Measurements from ENCODE around the gene TUBA1C. TPM values are rescaled to one million over a fixed set of nuclear protein-coding genes. Genes with fewer than 3 reads are reported as not detected.
A peak's percentile ranks its signal among the peaks of the same experiment; 100 is the strongest.
"Not testable (repeated sequence)": the region's sequence is repeated elsewhere in the genome, so short reads cannot be mapped to it uniquely, and the experiment has no call there.

The TUBA1C gene
- total RNA-seq, 1 donor from 2014 or later: 35.0 TPM

GRCh38 chr12:49264466-49264872, 413 bp upstream of the TUBA1C start:
- peak overlapping the region; percentile 90 for H3K27ac ChIP-seq (replicated peaks)
- intact Hi-C loops (cut with micrococcal nuclease): no loop called here
- H3K27me3 ChIP-seq (ENCODE audit: low read depth): no peaks in the 10 kb centered on the region
- H3K9me3 ChIP-seq (replicated peaks): no peaks in the 10 kb centered on the region
- TF ChIP-seq CTCF (IDR thresholded peaks at IDR 0.05; ENCODE audit: borderline replicate concordance): no peak
- H3K4me1 ChIP-seq: peaks cover 62% of the 10 kb centered on the region
- H3K36me3 ChIP-seq: peaks cover under 1% of the 10 kb centered on the region
- DNase-seq: no peak
- peak overlapping the region; percentile 73 for H3K4me3 ChIP-seq

GRCh38 chr12:49269191-49269590, 4.3 kb downstream of the TUBA1C start:
- intact Hi-C loops (cut with micrococcal nuclease); H3K27ac ChIP-seq (replicated peaks); H3K9me3 ChIP-seq (replicated peaks); DNase-seq; H3K4me3 ChIP-seq; H3K27me3 ChIP-seq (ENCODE audit: low read depth): not testable (repeated sequence)
- Histone ChIP-seq H3K36me3 (peaks cover 44% of the 10 kb centered on the region), H3K4me1 (peaks cover 49% of the 10 kb centered on the region)

GRCh38 chr12:49272790-49273725, 8.2 kb downstream of the TUBA1C start:
- peaks cover 44% of the 10 kb centered on the region for H3K36me3 ChIP-seq

GRCh38 chr12:49273726-49274395, 9.0 kb downstream of the TUBA1C start:
- Histone ChIP-seq H3K27ac (replicated peaks) (no peak overlapping the region), H3K27me3 (ENCODE audit: low read depth) (no peaks in the 10 kb centered on the region), H3K9me3 (replicated peaks) (no peaks in the 10 kb centered on the region), H3K4me3 (no peak overlapping the region), H3K36me3 (peaks cover 44% of the 10 kb centered on the region), H3K4me1 (peaks cover 15% of the 10 kb centered on the region)
- TF ChIP-seq CTCF (IDR thresholded peaks at IDR 0.05; ENCODE audit: borderline replicate concordance): no peak
- DNase-seq: no peak
- intact Hi-C loops (cut with micrococcal nuclease): no loop called here

More at GRCh38 chr12:49272790-49273725, 8.2 kb downstream of the TUBA1C start:
- no peak for DNase-seq
- no peaks in the 10 kb centered on the region for H3K9me3 ChIP-seq (replicated peaks)
- H3K4me3 ChIP-seq: no peak overlapping the region
- H3K27me3 ChIP-seq (ENCODE audit: low read depth): no peaks in the 10 kb centered on the region
- TF ChIP-seq CTCF (IDR thresholded peaks at IDR 0.05; ENCODE audit: borderline replicate concordance): no peak
- peaks cover 23% of the 10 kb centered on the region for H3K4me1 ChIP-seq
- H3K27ac ChIP-seq (replicated peaks): no peak overlapping the region
- intact Hi-C loops (cut with micrococcal nuclease): no loop called here

- intact Hi-C loops (cut with micrococcal nuclease): no loop called here
- Histone ChIP-seq H3K9me3 (replicated peaks) (no peaks in the 10 kb centered on the region), H3K27ac (replicated peaks) (no peak overlapping the region), H3K4me3 (no peak overlapping the region), H3K27me3 (ENCODE audit: low read depth) (no peaks in the 10 kb centered on the region), H3K36me3 (peaks cover 43% of the 10 kb centered on the region), H3K4me1 (peaks cover 11% of the 10 kb centered on the region)
- DNase-seq: peak; percentile 41
- TF ChIP-seq CTCF (IDR thresholded peaks at IDR 0.05; ENCODE audit: borderline replicate concordance): no peak
Observed at GRCh38 chr12:49274396-49275069, 9.7 kb downstream of the TUBA1C start.
